A673 (cell line): ENCODE measurements around the gene MPPED2. TPM values are rescaled to one million over a fixed set of nuclear protein-coding genes. Genes with fewer than 3 reads are reported as not detected.

Experiments used
- BruUV-seq: library from RNA; stranded (reverse); fragments of 400-500 nt; replicated peaks from 2 replicates; lab custom pipeline; 2021; lab: Mats Ljungman, UMichigan
- CTCF ChIA-PET: fragments of 300-600 bp; sonication (Branson Sonifier 250); formaldehyde crosslinking; loops from one replicate; lab custom pipeline; 2022; ENCODE audit warnings: antibody characterized with exemption; lab: Charles Lee
- POLR2A ChIA-PET: fragments of 300-600 bp; sonication (Branson Sonifier 250); formaldehyde crosslinking; loops from one replicate; lab custom pipeline; 2022; ENCODE audit warnings: antibody characterized with exemption; ENCODE audit not compliant: low non-redundant PET; lab: Charles Lee
- DNase-seq: peaks from one replicate; pipeline ENCODE4 v3.0.0-alpha.2; 2015; ENCODE audit warnings: low spot score
- H3K27ac ChIP-seq: fragments of 200-600 bp; sonication (generic); 2 replicates; pipeline ENCODE4 v1.5.1; 2016; ENCODE audit warnings: mixed run types, low read depth, mild to moderate bottlenecking, mixed read lengths, antibody characterized with exemption, low read length; ENCODE audit not compliant: poor library complexity, severe bottlenecking
- H3K27me3 ChIP-seq: fragments of 200-600 bp; sonication (generic); replicated peaks from 2 replicates; pipeline ENCODE4 v1.6.1; 2017; ENCODE audit warnings: mixed run types, low read depth, mild to moderate bottlenecking, mixed read lengths, antibody characterized with exemption, low read length; ENCODE audit not compliant: insufficient read depth, poor library complexity
- H3K36me3 ChIP-seq: fragments of 200-600 bp; sonication (generic); 2 replicates; pipeline ENCODE4 v1.6.1; 2016; ENCODE audit warnings: mixed run types, mild to moderate bottlenecking, mixed read lengths, antibody characterized with exemption, low read length; ENCODE audit not compliant: insufficient read depth, poor library complexity, severe bottlenecking
- H3K4me1 ChIP-seq: fragments of 200-600 bp; sonication (generic); 2 replicates; pipeline ENCODE4 v1.6.1; 2017; ENCODE audit warnings: mixed run types, mild to moderate bottlenecking, mixed read lengths, antibody characterized with exemption, low read length; ENCODE audit not compliant: insufficient read depth, poor library complexity, severe bottlenecking
- H3K4me3 ChIP-seq: fragments of 200-600 bp; sonication (generic); 2 replicates; pipeline ENCODE4 v1.5.1; 2016; ENCODE audit warnings: low read depth, mixed run types, mild to moderate bottlenecking, mixed read lengths, low read length; ENCODE audit not compliant: poor library complexity, severe bottlenecking
- H3K9me3 ChIP-seq: fragments of 200-600 bp; sonication (generic); 2 replicates; pipeline ENCODE4 v1.6.1; 2016; ENCODE audit warnings: mixed run types, low read depth, mild to moderate bottlenecking, mixed read lengths, antibody characterized with exemption, low read length; ENCODE audit not compliant: poor library complexity, severe bottlenecking
- EZH2 ChIP-seq: fragments of 200-600 bp; sonication (generic); IDR thresholded peaks from 2 replicates; pipeline ENCODE4 v1.6.1; 2017; ENCODE audit warnings: borderline replicate concordance, low read depth, mild to moderate bottlenecking, mixed read lengths, antibody characterized with exemption, low read length; ENCODE audit not compliant: poor library complexity, severe bottlenecking
- intact Hi-C: fragments of 100-400 bp; cut with micrococcal nuclease; formaldehyde crosslinking; loops from one replicate; pipeline ENCODE4 v1.10.0; 2022; ENCODE audit not compliant: unreplicated experiment
- total RNA-seq: library from RNA; stranded (reverse); gene quantifications from 2 replicates; pipeline ENCODE4 v1.2.3, GENCODE V29; 2021
- TF ChIP-seq, protein P1 (sequence below): fragments of 300-800, 200-600 bp; sonication (generic); conservative IDR thresholded peaks from 2 replicates; pipeline ENCODE4 v1.5.1; 2017; ENCODE audit warnings: low read depth, mild to moderate bottlenecking, antibody characterized with exemption, low read length, moderate library complexity, mixed read lengths

Gene MPPED2
- total RNA-seq, 1 experiment from 2014 or later, result 2.0 TPM

DNA sequence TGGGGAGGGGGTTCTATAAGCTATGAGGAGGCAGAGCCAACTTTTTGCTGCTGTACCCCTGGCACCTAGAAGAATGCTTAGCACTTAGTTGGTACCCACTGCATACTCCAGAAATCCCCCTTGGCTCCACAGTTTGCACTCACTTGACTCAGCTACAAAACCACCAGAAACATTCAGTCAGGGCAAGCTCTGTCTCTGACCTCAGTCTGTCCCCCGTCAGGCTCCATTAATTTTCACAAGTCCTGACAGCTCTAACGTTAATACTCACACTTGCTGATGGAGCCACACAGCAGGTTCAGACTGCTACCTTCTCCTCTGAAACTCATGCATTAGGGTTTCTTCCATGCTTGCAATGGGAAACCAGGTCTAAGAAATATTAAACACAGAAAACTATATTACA, 81.7 kb downstream of the MPPED2 start:
- BruUV-seq, result no TSS peak
- ChIA-PET CTCF (no interaction called here), POLR2A (no interaction called here)
- no peaks in the 10 kb centered on the region for H3K36me3 ChIP-seq
- H3K9me3 ChIP-seq, result no peaks in the 10 kb centered on the region
- intact Hi-C loops, result no loop called here
- no peak for DNase-seq
- H3K4me1 ChIP-seq, result no peaks in the 10 kb centered on the region
- no peaks in the 10 kb centered on the region for H3K27me3 ChIP-seq
- no peak overlapping the region for H3K4me3 ChIP-seq
- TF ChIP-seq EZH2, result no peak
- TF ChIP-seq, protein P1, sequence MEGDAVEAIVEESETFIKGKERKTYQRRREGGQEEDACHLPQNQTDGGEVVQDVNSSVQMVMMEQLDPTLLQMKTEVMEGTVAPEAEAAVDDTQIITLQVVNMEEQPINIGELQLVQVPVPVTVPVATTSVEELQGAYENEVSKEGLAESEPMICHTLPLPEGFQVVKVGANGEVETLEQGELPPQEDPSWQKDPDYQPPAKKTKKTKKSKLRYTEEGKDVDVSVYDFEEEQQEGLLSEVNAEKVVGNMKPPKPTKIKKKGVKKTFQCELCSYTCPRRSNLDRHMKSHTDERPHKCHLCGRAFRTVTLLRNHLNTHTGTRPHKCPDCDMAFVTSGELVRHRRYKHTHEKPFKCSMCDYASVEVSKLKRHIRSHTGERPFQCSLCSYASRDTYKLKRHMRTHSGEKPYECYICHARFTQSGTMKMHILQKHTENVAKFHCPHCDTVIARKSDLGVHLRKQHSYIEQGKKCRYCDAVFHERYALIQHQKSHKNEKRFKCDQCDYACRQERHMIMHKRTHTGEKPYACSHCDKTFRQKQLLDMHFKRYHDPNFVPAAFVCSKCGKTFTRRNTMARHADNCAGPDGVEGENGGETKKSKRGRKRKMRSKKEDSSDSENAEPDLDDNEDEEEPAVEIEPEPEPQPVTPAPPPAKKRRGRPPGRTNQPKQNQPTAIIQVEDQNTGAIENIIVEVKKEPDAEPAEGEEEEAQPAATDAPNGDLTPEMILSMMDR, result no peak
- H3K27ac ChIP-seq, result no peak overlapping the region

DNA sequence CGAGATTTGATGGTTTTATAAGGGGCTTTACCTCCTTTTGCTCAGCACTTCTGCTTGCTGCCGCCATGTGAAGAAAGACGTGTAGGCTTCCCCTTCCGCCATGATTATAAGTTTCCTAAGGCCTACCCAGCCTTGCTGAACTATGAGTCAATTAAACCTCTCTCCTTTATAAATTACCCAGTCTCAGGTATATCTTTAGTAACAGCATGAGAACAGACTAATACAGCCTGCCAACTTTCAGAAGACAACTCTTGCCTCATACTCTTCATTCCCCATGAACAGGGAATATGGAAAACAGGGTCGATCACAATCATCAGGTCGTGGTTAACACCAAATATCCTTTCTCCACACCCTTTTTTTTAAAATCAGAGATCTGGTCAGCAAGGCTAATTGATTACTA, 83.0 kb downstream of the MPPED2 start:
- H3K36me3 ChIP-seq, result no peaks in the 10 kb centered on the region
- no TSS peak for BruUV-seq
- no peaks in the 10 kb centered on the region for H3K4me1 ChIP-seq
- H3K9me3 ChIP-seq, result no peaks in the 10 kb centered on the region
- no peak for DNase-seq
- ChIA-PET POLR2A (no interaction called here), CTCF (no interaction called here)
- TF ChIP-seq EZH2, result no peak
- TF ChIP-seq, protein P1, result no peak
- intact Hi-C loops, result no loop called here
- no peak overlapping the region for H3K4me3 ChIP-seq
- no peak overlapping the region for H3K27ac ChIP-seq
- no peaks in the 10 kb centered on the region for H3K27me3 ChIP-seq

DNA sequence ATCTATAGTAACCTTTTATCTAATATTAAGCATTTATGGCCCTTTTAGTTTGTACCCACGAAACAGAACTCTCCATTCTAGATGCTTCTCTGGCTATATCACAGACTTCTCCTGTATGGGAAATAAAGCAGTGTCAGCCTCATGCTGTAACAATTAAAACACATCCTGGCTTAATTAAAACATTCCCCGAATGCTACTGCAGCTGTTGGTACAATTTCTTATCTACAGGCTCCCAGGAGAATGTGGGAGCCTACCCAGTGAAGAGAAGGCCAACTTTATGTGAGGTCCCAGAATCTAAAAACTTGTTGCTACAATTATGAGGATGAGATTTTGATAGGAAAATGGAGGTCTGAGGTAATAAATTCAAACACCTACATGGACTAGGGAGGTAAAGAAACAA, 83.8 kb downstream of the MPPED2 start:
- H3K4me3 ChIP-seq, result no peak overlapping the region
- BruUV-seq, result no TSS peak
- no peaks in the 10 kb centered on the region for H3K36me3 ChIP-seq
- DNase-seq, result no peak
- CTCF ChIA-PET, result no interaction called here
- intact Hi-C loops, result no loop called here
- no peak overlapping the region for H3K27ac ChIP-seq
- POLR2A ChIA-PET, result no interaction called here
- no peaks in the 10 kb centered on the region for H3K9me3 ChIP-seq
- TF ChIP-seq EZH2, result no peak
- TF ChIP-seq, protein P1, result no peak
- no peaks in the 10 kb centered on the region for H3K4me1 ChIP-seq
- H3K27me3 ChIP-seq, result no peaks in the 10 kb centered on the region
